ENCODE data around the gene RAB23.

RAB23 gene

DNA sequence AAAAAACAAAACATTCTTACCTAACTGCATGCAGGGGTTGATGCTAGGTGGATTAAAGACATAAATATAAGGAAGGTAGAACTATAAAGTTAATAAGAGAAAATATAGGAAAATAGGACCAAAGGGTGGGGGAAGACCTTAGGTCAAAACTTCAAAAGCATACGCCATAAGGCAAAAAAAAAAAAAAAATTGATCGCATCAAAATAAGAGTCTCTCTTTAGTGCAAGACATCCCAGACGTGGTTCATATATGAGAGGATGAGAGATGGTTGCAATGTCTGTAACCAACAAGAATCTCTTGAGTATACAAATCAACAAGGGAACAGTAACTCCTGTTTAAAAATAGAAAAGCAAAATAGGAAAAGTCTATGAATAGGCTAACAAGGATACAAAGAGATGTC lies 41.5 kb downstream of the RAB23 start:
- DNase-seq (ENCODE audit: low spot score) = no peak

DNA sequence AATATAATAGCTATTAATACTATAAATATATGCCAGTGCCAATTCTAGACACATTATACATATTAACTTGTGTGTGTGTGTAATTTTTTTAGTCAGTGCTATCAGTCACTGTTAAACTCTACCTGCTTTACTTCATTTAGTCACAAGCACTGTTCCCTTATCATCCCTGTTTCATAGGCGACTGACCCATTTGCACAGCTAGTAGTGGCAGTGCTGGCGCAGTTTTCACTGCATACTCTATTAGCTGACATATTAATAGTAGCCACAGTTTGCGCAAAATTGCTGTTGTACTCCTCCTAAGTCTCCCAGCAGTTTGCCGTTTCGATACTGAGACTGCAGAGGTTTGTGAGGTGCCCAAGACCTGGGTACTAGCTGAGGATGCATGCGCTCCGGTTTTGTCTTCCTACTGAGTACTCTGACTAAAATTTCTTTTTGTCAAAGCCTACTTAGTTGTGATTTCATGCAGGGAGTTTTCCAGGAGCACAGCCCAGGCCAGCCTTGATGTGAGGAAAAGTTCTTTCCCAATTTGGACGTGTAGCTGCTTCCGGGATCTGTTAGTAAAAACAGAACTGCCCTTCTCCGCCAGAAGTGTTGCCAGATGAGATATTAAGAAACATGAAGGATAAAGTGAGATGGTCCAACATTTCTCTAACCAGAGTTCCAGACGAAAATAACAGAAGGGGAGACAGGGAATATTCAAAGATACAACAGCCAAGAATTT lies 44.4 kb downstream of the RAB23 start:
- DNase-seq (ENCODE audit: low spot score) = no peak

DNA sequence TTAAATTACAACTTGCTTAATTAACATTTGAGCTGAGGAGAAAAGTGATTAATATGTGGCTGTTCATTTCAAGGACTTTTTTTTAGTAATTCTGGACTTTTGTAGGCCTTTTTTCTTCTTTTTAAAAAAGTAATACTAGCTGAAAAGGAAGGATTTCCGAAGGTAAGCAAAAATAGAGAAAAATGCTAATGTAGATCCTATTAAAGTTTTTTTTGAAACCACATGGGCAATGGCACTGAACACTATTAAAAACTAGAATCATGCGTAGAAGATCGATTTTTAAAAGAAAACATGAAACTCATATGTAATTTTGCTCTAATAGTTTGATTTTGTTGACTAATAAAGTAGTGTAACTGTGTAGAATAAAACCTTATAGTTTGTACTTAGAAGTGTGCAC lies 47.6 kb downstream of the RAB23 start:
- DNase-seq (ENCODE audit: low spot score) = no peak

DNA sequence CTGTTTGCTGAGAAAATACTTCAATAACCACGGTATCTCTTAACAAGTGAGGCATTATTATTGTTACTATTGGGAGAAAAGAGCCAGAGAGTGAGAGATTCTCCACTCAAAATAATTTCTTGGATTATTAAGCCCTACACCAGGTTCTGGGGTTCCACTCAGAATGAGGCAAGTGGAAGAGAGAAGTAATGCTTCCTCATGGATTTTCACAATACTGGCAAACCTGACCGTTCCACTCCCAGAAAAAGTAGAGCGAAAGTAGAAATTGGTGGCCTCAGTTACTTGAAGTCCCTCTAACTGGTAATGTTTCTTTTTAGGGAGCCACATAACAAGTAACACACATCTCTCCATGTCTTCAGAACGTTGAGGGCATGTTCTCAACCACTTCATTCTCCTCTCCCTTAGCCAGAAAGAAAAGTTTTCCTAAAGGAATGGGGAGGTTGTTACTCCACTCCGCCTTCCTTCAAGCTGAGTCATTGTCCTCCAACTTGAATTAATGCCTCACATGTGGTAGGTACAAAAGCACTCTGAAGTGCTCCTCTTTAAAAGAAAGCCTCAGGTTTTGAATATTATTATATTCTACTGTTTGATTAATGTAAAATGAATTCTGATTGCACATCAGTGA lies 48.1 kb downstream of the RAB23 start:
- DNase-seq (ENCODE audit: low spot score) = no peak

- no peak for DNase-seq (ENCODE audit: low spot score)
Observed at GRCh38 chr6:57173056-57173885, 48.8 kb downstream of the RAB23 start.

DNA sequence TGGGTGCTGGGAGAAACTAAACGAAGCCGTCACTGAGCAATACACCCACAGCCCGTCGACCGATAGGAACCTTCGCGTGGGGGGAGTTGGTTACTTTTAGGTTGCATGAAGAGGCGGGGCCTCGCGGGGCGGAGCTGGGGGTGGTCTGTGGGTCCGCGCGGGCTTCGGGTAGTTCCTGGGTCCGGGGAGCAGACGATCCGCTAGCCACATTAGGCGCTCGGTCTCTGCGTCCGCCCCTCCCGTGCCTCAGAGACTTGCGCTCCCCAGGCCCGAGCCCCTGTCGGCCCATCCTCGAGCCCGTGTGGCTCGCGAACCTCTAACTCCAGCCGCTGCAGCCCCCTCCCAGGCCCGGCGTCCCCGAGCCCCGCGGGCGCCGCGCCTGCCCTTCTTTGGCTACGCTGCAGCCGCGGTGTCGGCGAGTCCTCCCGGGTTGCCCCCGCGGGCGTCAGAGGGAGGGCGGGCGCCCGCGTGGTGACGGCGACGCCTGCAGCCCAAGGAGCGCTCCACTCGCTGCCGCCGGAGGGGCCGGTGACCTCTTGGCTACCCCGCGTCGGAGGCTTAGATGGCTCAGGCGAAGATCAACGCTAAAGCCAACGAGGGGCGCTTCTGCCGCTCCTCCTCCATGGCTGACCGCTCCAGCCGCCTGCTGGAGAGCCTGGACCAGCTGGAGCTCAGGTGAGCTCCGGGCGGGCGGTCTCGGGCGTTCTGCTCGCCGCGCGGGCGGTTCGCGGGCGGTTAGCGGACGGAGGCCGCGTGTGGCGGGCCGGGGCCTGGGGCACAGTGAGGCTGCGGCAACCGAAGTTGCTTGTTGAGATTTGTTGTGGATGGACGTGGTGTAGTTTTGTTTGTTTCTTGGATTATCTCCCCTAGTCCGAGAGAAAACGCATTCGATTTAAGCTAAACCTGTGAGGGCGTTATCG lies 49.7 kb downstream of the RAB23 start, which contains the start of gene BAG2:
Gene BAG2 (plus strand): TSS at position 191 of the 920 bp plus-strand sequence. CDS start 372 bp downstream, at position 563.
- DNase-seq (ENCODE audit: low spot score) = peak; percentile 90

GRCh38 chr6:57165080-57165479 lies 57.0 kb downstream of the RAB23 start:
- no peak for DNase-seq (ENCODE audit: low spot score)

DNA sequence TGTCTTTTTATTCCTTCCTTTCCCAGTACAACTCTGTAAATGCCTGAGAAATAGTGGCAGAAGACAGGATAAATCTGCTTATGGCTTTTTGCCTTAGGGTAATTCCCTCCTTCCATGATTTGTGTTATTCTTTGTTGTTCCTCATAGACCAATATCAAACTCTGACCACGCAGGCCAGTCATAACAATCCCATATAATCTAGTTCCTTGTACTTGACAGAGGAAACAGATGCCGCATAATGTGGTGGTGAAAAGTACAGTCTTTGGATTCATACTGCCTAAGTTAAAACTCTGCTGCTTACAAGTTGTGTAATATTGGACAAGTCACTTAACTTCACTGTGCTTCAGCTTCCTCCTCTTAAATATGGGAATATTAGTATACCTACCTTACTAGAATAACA lies 58.2 kb downstream of the RAB23 start:
- DNase-seq (ENCODE audit: low spot score) = no peak

- no peak for DNase-seq (ENCODE audit: low spot score)
Observed at GRCh38 chr6:57162516-57162915, 59.6 kb downstream of the RAB23 start.

GRCh38 chr6:57162028-57162427 lies 60.1 kb downstream of the RAB23 start:
- no peak for DNase-seq (ENCODE audit: low spot score)

- no peak for DNase-seq (ENCODE audit: low spot score)
Observed at GRCh38 chr6:57159127-57159526, 63.0 kb downstream of the RAB23 start.

DNA sequence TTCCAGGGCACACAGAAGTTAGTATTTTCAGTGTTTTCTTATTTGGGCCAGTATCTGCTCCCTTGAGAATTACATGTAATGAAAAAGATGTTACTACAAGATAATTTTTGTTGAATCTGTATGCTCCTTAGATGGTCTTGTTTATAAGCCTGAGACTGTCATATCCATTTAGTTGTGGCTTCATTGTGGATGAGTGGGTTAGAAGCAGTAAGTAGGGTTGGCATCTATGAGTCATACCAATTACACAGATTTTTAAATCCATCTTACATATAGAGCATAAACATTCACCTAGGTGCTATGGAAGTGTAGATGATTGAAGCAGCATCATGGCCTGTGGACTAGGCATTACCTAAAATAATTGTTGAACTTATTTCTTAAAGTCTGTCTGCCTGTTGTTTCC lies 63.4 kb downstream of the RAB23 start:
- no peak for DNase-seq (ENCODE audit: low spot score)

DNA sequence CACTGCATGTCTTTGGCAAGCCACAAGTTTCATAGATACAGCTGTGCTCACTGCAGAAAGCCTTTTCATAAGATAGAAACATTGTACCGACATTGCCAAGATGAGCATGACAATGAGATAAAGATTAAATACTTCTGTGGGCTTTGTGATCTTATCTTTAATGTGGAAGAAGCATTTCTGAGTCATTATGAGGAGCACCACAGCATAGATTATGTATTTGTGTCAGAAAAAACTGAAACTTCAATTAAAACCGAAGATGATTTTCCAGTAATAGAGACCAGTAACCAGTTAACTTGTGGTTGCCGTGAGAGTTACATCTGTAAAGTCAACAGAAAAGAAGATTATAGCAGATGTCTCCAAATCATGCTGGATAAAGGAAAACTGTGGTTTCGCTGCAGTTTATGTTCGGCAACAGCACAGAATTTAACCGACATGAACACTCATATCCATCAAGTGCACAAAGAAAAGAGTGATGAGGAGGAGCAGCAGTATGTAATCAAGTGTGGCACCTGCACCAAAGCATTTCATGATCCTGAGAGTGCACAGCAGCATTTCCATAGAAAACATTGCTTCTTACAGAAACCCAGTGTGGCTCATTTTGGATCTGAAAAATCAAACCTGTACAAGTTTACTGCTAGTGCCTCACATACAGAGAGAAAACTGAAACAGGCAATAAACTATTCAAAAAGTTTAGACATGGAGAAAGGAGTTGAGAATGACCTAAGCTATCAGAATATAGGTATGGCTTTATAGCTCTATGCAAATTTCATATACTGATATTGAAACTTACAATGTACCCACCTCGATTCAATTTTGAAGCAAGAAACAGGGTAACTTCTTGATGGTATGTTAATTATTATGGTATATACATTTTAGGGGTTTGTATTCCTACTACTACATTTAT lies 73.9 kb downstream of the RAB23 start:
- no peak for DNase-seq (ENCODE audit: low spot score)

DNA sequence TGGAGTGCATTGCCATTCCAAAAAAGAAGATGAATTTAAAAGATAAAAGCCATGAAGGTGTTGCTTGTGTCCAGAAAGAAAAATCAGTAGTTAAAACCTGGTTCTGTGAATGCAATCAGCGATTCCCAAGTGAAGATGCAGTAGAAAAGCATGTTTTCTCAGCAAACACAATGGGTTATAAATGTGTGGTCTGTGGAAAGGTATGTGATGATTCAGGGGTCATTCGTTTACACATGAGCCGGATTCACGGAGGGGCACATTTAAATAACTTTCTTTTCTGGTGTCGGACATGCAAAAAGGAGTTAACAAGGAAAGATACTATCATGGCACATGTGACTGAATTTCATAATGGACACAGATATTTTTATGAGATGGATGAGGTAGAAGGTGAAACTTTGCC lies 74.7 kb downstream of the RAB23 start:
- DNase-seq (ENCODE audit: low spot score) = no peak

GRCh38 chr6:57143690-57144089 lies 78.4 kb downstream of the RAB23 start:
- DNase-seq (ENCODE audit: low spot score) = no peak

- no peak for DNase-seq (ENCODE audit: low spot score)
Observed at GRCh38 chr6:57142178-57142525, 80.0 kb downstream of the RAB23 start.

GRCh38 chr6:57141451-57142177 lies 80.5 kb downstream of the RAB23 start:
- DNase-seq (ENCODE audit: low spot score) = no peak

GRCh38 chr6:57138026-57138425 lies 84.1 kb downstream of the RAB23 start:
- DNase-seq (ENCODE audit: low spot score) = no peak

DNA sequence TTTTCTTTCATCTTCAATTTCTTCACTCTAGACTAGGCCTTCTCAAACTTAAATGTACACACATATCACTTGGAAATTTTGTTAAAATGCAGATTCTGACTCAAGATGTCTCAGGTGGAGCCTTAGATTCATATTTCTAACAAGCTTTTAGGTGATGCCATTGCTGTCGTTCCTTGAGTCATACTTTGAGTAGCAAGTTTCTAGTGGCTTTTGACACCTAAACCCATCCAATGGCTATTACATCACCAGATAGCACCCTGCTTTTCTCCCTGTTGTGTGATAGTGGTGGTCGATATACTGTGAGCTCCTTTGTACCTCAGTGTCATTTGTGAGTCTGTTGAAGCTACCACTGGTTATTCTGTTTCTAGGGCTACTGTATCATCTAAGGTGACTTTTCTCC lies 84.8 kb downstream of the RAB23 start:
- DNase-seq (ENCODE audit: low spot score) = no peak

Data from ecto neural progenitor cell (in vitro differentiated cells).